Superior temporal gyrus (tissue), 1 donor: Measurements from ENCODE around the gene KMO.

Experiments
- DNase-seq: peaks from one replicate; pipeline ENCODE4 v3.0.0-alpha.2; 2016; ENCODE audit errors: extremely low spot score

KMO gene

GRCh38 chr1:241593186-241593585 lies 61.0 kb downstream of the KMO start:
- no peak for DNase-seq

- no peak for DNase-seq
These were observed 64.5 kb downstream of the KMO start for GRCh38 chr1:241596633-241597032.

GRCh38 chr1:241598249-241598648 lies 66.1 kb downstream of the KMO start:
- DNase-seq: peak; percentile 7

GRCh38 chr1:241600496-241600901 lies 68.3 kb downstream of the KMO start:
- no peak for DNase-seq

- no peak for DNase-seq
These were observed 71.6 kb downstream of the KMO start for GRCh38 chr1:241603731-241604245.

GRCh38 chr1:241605146-241605805 lies 73.1 kb downstream of the KMO start:
- no peak for DNase-seq

GRCh38 chr1:241606544-241606943 lies 74.4 kb downstream of the KMO start:
- DNase-seq: no peak

- DNase-seq: no peak
These were observed 75.3 kb downstream of the KMO start for GRCh38 chr1:241607497-241607896.

- no peak for DNase-seq
These were observed 76.3 kb downstream of the KMO start for GRCh38 chr1:241608379-241609033.

- no peak for DNase-seq
These were observed 78.1 kb downstream of the KMO start for GRCh38 chr1:241610056-241610815.

- DNase-seq: peak; percentile 92
These were observed 78.9 kb downstream of the KMO start for GRCh38 chr1:241611063-241611462.

- no peak for DNase-seq
These were observed 79.6 kb downstream of the KMO start for GRCh38 chr1:241611736-241612135.

GRCh38 chr1:241612533-241613477 lies 80.6 kb downstream of the KMO start:
- DNase-seq: no peak

- DNase-seq: no peak
These were observed 82.0 kb downstream of the KMO start for GRCh38 chr1:241614144-241614543.

- no peak for DNase-seq
These were observed 82.4 kb downstream of the KMO start for GRCh38 chr1:241614572-241614971.

GRCh38 chr1:241615043-241615974 lies 83.1 kb downstream of the KMO start:
- no peak for DNase-seq

- DNase-seq: no peak
These were observed 85.2 kb downstream of the KMO start for GRCh38 chr1:241617426-241617825.

- peak; percentile 56 for DNase-seq
These were observed 90.5 kb downstream of the KMO start for GRCh38 chr1:241622669-241623068.

GRCh38 chr1:241624935-241625334 lies 92.8 kb downstream of the KMO start:
- DNase-seq: no peak
